AG09309 (cell line): ENCODE data around the gene SNF8.

Experiments
- DNase-seq: peaks from one replicate; pipeline ENCODE4 v3.0.0-alpha.2; 2010; ENCODE audit warnings: low read depth
- H3K4me3 ChIP-seq: 2 replicates; pipeline ENCODE4 v1.5.1; 2011; ENCODE audit warnings: mild to moderate bottlenecking, low read depth, low read length, moderate library complexity; ENCODE audit not compliant: control insufficient read depth
- CTCF ChIP-seq: IDR thresholded peaks from 2 replicates; pipeline ENCODE4 v1.5.1; 2011; ENCODE audit warnings: mild to moderate bottlenecking, low read depth, low read length, inconsistent platforms; ENCODE audit not compliant: insufficient read depth, control insufficient read depth; ENCODE audit errors: missing control alignments

SNF8 gene

GRCh38 chr17:48985436-48986245 is 41.0 kb upstream of the SNF8 start:
- no peak for DNase-seq
- no peak for TF ChIP-seq CTCF
- no peak overlapping the region for H3K4me3 ChIP-seq

GRCh38 chr17:48981927-48982539 is 37.4 kb upstream of the SNF8 start:
- DNase-seq = no peak

GRCh38 chr17:48973806-48974205 is 29.2 kb upstream of the SNF8 start:
- no peak for DNase-seq

More at GRCh38 chr17:48981927-48982539, 37.4 kb upstream of the SNF8 start:
- no peak for TF ChIP-seq CTCF
- H3K4me3 ChIP-seq = no peak overlapping the region

GRCh38 chr17:48972749-48973097 is 28.1 kb upstream of the SNF8 start:
- no peak for TF ChIP-seq CTCF
- no peak for DNase-seq
- no peak overlapping the region for H3K4me3 ChIP-seq

More at GRCh38 chr17:48973806-48974205, 29.2 kb upstream of the SNF8 start:
- no peak overlapping the region for H3K4me3 ChIP-seq
- TF ChIP-seq CTCF = no peak

- DNase-seq = no peak
- H3K4me3 ChIP-seq = no peak overlapping the region
- TF ChIP-seq CTCF = no peak
Measured at GRCh38 chr17:48970865-48971687, 26.4 kb upstream of the SNF8 start.

- DNase-seq = no peak
Measured at GRCh38 chr17:48970224-48970623, 25.6 kb upstream of the SNF8 start.

More at GRCh38 chr17:48970224-48970623, 25.6 kb upstream of the SNF8 start:
- TF ChIP-seq CTCF = no peak
- no peak overlapping the region for H3K4me3 ChIP-seq
